Pancreas (tissue), 10 donors: ENCODE results near the gene EGLN3. TPM values are rescaled to one million over a fixed set of nuclear protein-coding genes. Genes with fewer than 3 reads are reported as not detected.
"Not testable (repeated sequence)": the region's sequence is repeated elsewhere in the genome, so short reads cannot be mapped to it uniquely, and the experiment has no call there.

Source experiments
- ATAC-seq, 4 donors: fragments of 200-7000 bp; cut with Tn5 transposase; one replicate each; pipeline versions ENCODE4 v1.8.0 to v1.9.1; 2020; ENCODE audit warnings: mild to moderate bottlenecking in 4 of 4, moderate library complexity in 4 of 4
- DNase-seq, 6 donors: peaks; one replicate each; pipeline ENCODE4 v3.0.0-alpha.2; 2020
- FAIRE-seq: peaks from 2 replicates; lab custom pipeline; 2012; peaks lifted over from hg19 to GRCh38; lab: Jason Lieb, UNC
- H3K27ac ChIP-seq, 4 donors: fragments of 200-600 bp; sonication (generic); 1 replicate in 3 of 4; 2 replicates in 1 of 4; pipeline versions ENCODE4 v1.5.0 to v1.8.0; 2020
- H3K27me3 ChIP-seq, 4 donors: fragments of 200-600 bp; one replicate each; pipeline ENCODE4 v1.8.0; 2021
- H3K36me3 ChIP-seq, 3 donors: fragments of 200-600 bp; sonication (generic) in 1 of 3; one replicate each; pipeline versions ENCODE4 v1.5.0 to v1.8.0; 2020 to 2021
- H3K4me1 ChIP-seq, 3 donors: fragments of 200-600 bp; one replicate each; pipeline ENCODE4 v1.8.0; 2021
- H3K4me3 ChIP-seq, 4 donors: fragments of 200-600 bp; sonication (generic) in 2 of 4; one replicate each; pipeline versions ENCODE4 v1.5.0 to v1.8.0; 2020 to 2021
- H3K9me3 ChIP-seq, 4 donors: fragments of 200-600 bp; one replicate each; pipeline ENCODE4 v1.8.0; 2021
- WGBS, 2 donors: extraction: QIAGEN DNeasy Blood & Tissue Kit; methylation state at CpG; one replicate each; pipeline ENCODE4 v1.1.7; 2013; 5-methylcytosine and 5-hydroxymethylcytosine counted together
- intact Hi-C, 3 donors: fragments of 100-400 bp; cut with DNase I; formaldehyde crosslinking; loops; one replicate each; pipeline versions ENCODE4 v1.11.1 to v1.14.2; 2022
- polyA plus RNA-seq, 2 donors: library from polyadenylated mRNA; stranded (reverse); fragments of 200-250 nt; gene quantifications; one replicate each; pipeline ENCODE4 v1.2.3, GENCODE V29; 2013
- total RNA-seq, 6 donors: library from RNA; stranded (reverse); fragmentation: NEBNext Ultra II Directional in 4 of 6; extraction: Animal tissue kit (Norgen Biotek cat#: 25700) in 4 of 6; gene quantifications; one replicate each; pipeline versions ENCODE4 v1.2.1 to v1.2.4, GENCODE V29; 2021 to 2023
- TF ChIP-seq, protein P1 (sequence below), 4 donors: fragments of 200-600 bp; sonication (generic) in 3 of 4; IDR thresholded peaks; one replicate each; pipeline versions ENCODE4 v1.5.0 to v1.8.0; 2021; ENCODE audit warnings: antibody characterized with exemption in 4 of 4
- donor health status: healthy with polysubstance abuse.
- donor health status: DM: no; HTN: no; CAD: no; lungs with moderate emphysema.
- donor health status: DM: no; HTN: no; CAD: no.
- donor health status: control.
- donor health status: control.
- donor health status: Bipolar disorder and iron deficiency.
- donor health status: DM: yes; HTN: yes; CAD: no.
- donor health status: DM: no; HTN: no; CAD: no.
- donor health status: DM: no; HTN: no; CAD: no.
- donor health status: DM: yes; HTN: yes; CAD: no.

Gene EGLN3
- total and polyA plus RNA-seq, 8 donors, result 1.2 to 14.5 (median 2.9) TPM

DNA sequence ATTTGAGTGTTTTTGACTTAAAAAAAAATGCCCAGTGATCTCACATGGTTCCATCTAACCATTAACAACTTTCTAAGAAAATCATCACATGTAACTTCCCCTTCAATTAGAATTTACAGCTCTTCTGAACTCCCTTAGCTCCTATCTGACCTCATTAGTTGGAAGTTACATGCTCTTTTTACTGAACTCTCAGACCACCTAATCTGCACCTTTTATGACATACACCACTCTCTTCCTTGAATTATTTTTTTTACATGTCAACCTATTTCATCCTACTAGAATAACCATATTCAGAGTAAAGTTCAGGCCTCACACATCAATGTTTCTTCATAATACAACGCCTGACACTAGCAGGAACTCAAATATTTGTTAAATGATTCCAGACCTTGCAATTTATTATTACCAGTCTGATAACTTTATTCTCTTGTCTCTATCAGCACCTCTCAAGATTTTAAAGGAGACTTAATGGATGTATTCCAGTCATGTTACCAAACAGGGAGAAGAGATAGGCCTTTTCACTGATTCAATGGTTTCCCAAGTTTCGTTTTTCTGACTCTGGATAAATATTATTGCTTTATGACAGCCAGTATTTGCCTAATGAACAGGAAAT, 21.0 kb downstream of the EGLN3 start:
- Histone ChIP-seq H3K36me3 (no peaks in the 10 kb centered on the region), H3K27me3 (no peaks in the 10 kb centered on the region), H3K9me3 (no peaks in the 10 kb centered on the region), H3K4me3 (no peak overlapping the region), H3K4me1 (no peaks in the 10 kb centered on the region), H3K27ac (no peak overlapping the region)
- 64 to 68% methylated on average over 2 of the region's 2 CpGs for WGBS, 2 donors
- DNase-seq (no peak), ATAC-seq (no peak), FAIRE-seq (no peak)
- TF ChIP-seq, protein P1, sequence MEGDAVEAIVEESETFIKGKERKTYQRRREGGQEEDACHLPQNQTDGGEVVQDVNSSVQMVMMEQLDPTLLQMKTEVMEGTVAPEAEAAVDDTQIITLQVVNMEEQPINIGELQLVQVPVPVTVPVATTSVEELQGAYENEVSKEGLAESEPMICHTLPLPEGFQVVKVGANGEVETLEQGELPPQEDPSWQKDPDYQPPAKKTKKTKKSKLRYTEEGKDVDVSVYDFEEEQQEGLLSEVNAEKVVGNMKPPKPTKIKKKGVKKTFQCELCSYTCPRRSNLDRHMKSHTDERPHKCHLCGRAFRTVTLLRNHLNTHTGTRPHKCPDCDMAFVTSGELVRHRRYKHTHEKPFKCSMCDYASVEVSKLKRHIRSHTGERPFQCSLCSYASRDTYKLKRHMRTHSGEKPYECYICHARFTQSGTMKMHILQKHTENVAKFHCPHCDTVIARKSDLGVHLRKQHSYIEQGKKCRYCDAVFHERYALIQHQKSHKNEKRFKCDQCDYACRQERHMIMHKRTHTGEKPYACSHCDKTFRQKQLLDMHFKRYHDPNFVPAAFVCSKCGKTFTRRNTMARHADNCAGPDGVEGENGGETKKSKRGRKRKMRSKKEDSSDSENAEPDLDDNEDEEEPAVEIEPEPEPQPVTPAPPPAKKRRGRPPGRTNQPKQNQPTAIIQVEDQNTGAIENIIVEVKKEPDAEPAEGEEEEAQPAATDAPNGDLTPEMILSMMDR (IDR thresholded peaks at IDR 0.05), result no peak
- intact Hi-C loops, result loop anchor here in 1 of 3 donors (10.0 kb wide), 1 partner anchor 165 kb away; no protein-coding TSS in a partner anchor

DNA sequence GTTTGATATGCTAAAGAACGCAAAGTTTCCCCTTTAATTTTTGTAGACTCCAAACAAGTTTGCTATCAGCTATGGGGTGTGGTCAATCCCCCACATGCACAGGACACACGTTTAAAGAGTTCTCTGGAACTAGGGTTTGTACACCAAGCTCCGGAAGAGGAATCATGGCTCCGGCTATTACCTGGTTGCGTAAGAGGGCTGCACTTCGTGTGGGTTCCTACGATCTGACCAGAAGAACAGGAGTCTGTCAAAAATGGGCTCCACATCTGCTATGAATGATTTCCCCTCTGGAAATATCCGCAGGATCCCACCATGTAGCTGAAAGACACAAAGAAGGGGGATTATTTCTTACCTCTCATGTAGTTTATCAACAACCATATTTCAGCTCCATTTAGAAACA, 22.0 kb downstream of the EGLN3 start:
- H3K27ac ChIP-seq, result no peak overlapping the region
- ATAC-seq (no peak), DNase-seq (no peak), FAIRE-seq (no peak)
- no peaks in the 10 kb centered on the region for H3K36me3 ChIP-seq
- intact Hi-C loops, result no loop called here
- no peaks in the 10 kb centered on the region for H3K9me3 ChIP-seq
- TF ChIP-seq, protein P1 (IDR thresholded peaks at IDR 0.05), result no peak
- 86 to 89% methylated on average over 8 of the region's 8 CpGs for WGBS, 2 donors
- no peak overlapping the region for H3K4me3 ChIP-seq
- H3K27me3 ChIP-seq, result no peaks in the 10 kb centered on the region
- no peaks in the 10 kb centered on the region for H3K4me1 ChIP-seq

DNA sequence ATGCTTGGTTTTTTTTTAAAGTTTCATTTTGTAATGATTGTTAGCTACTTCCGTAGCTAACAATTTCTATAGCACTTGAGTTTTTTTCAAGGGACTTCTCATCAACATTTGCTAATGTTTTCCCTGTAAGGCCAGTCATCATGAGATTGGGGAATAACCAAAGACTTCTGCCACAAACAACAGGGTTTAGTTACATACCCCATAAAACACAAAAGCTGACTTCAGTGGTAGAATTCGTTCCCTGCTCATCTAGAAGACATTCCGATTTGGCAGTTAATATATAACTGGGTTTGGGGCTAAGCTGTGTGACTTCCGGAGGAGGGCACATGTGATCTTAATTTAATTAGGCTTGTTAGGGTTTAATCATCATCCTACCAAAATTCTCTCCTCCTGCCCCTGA, 22.9 kb downstream of the EGLN3 start:
- DNase-seq, result no peak
- H3K9me3 ChIP-seq, result no peaks in the 10 kb centered on the region
- no peaks in the 10 kb centered on the region for H3K4me1 ChIP-seq
- H3K27ac ChIP-seq, result no peak overlapping the region
- no peak for FAIRE-seq
- no peaks in the 10 kb centered on the region for H3K27me3 ChIP-seq
- no peaks in the 10 kb centered on the region for H3K36me3 ChIP-seq
- WGBS, 2 donors, result 81 to 90% methylated on average over 4 of the region's 4 CpGs
- no peak overlapping the region for H3K4me3 ChIP-seq
- no peak for ATAC-seq
- TF ChIP-seq, protein P1 (IDR thresholded peaks at IDR 0.05), result no peak
- intact Hi-C loops, result no loop called here

DNA sequence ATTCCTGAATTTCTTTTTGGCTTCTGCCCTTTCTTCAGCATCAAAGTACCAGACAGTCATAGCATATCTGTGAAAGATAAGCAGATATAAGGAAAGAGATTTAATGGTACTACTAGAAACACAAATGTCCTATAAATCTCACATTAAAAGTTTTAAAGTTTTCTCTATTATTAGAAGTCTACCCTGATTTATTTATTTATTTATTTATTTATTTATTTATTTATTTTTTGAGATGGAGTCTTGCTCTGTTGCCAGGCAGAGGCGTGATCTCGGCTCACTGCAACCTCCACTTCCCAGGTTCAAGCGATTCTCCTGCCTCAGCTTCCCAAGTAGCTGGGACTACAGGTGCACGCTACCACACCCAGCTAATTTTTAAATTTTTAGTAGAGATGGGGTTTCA, 23.9 kb downstream of the EGLN3 start:
- ATAC-seq, intact Hi-C loops, H3K4me1 ChIP-seq, H3K9me3 ChIP-seq, H3K4me3 ChIP-seq, FAIRE-seq, H3K36me3 ChIP-seq, H3K27ac ChIP-seq, H3K27me3 ChIP-seq, DNase-seq: not testable (repeated sequence)
- 86 to 97% methylated on average over 4 of the region's 4 CpGs for WGBS, 2 donors

DNA sequence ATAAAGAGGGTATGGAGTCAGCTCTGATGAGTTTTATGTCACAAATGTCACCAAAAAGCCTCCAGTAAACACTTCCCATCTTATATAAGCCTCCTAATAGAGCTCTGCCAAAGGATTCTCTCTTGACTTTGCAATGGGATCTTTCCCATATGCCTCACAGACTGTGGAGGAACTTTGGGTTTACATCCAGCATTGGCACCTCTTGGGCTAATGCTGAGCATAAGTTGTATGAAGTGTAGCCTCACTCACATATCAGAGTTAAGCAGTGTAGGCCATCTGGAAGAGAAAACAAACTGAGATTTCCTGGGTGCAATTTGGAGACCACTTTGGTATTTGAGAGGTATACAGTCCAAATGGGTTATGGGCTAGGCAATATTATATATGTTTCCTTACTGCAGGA, 24.9 kb downstream of the EGLN3 start:
- H3K36me3 ChIP-seq, result no peaks in the 10 kb centered on the region
- intact Hi-C loops, result no loop called here
- no peaks in the 10 kb centered on the region for H3K4me1 ChIP-seq
- no peaks in the 10 kb centered on the region for H3K9me3 ChIP-seq
- H3K4me3 ChIP-seq, result no peak overlapping the region
- no peak overlapping the region for H3K27ac ChIP-seq
- no peaks in the 10 kb centered on the region for H3K27me3 ChIP-seq
- no peak for ATAC-seq
- FAIRE-seq, result no peak
- TF ChIP-seq, protein P1 (IDR thresholded peaks at IDR 0.05), result no peak
- no peak for DNase-seq
